Occipital lobe (tissue), 2 donors: ENCODE measurements around the gene AURKAIP1. TPM values are rescaled to one million over a fixed set of nuclear protein-coding genes. Genes with fewer than 3 reads are reported as not detected.
"Not testable (repeated sequence)": the region's sequence is repeated elsewhere in the genome, so short reads cannot be mapped to it uniquely, and the experiment has no call there.

Experiments
- DNase-seq: peaks from one replicate; lab custom pipeline; 2025; lab: John Stamatoyannopoulos, UW
- total RNA-seq: library from RNA; depleted of rRNA; stranded (reverse); fragments of >200 nt; gene quantifications from one replicate; pipeline ENCODE4 v1.2.3, GENCODE V29; 2014

The AURKAIP1 gene
- 26.2 TPM for total RNA-seq

DNA sequence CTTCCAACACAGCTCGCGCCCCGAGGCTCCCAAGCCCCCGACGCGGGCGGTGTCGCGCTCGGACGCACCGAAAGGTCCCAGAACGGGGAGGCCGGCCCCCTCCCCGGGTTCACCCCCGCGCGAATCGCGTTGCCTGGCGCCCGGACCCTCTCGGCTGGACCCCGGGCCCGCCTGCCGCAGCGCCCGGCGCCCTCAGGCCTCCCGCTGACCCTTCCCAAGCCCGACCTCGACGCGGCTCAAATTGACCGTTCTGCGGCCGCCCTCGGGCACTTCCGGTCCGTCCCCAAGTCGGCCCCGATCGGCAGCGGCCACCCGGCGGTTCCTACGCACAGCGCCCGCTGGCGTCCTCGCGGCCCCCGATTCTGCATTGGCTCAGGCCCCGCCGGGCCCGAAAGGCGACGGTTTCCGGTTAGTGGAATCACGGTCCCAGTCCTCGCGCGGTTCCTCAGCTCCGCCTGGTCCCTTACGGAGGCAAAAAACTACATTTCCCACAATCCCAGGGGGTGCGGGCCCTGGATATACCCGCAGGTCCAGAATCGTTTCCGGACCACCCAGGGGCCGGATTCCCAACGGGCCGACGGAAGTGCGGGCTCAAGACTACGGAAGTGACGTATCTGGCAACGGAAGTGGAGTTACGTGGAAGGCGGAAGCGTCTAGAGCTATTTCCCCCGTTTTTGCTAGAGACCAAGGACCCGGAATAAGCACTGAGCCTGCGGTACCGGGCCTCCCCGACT lies at the start of gene AURKAIP1:
Gene AURKAIP1, minus strand, starts transcription at position 279 of the 734 bp plus-strand sequence. CDS start 451 bp downstream, outside the sequence.
- peak; percentile 97 for DNase-seq

DNA sequence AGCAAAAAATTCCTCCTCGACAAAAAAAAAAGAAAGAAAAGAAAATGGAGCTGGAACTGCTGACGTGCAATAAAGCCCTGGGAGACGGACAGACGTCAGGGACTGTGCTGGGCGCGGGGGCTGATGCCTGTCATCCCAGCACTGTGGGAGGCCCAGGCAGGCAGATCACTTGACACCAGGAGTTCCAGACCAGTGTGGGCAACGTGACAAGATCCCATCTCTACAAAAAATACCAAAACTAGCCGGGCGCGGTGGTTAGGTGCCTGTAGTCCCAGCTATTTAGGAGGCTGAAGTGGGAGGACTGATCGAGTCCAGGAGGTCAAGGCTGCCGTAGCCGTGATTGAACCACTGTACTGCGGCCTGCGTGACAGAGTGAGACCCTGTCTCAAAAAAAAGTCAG lies 49.7 kb upstream of the AURKAIP1 start:
- no peak for DNase-seq

GRCh38 chr1:1423245-1423597 lies 48.2 kb upstream of the AURKAIP1 start:
- DNase-seq: no peak

DNA sequence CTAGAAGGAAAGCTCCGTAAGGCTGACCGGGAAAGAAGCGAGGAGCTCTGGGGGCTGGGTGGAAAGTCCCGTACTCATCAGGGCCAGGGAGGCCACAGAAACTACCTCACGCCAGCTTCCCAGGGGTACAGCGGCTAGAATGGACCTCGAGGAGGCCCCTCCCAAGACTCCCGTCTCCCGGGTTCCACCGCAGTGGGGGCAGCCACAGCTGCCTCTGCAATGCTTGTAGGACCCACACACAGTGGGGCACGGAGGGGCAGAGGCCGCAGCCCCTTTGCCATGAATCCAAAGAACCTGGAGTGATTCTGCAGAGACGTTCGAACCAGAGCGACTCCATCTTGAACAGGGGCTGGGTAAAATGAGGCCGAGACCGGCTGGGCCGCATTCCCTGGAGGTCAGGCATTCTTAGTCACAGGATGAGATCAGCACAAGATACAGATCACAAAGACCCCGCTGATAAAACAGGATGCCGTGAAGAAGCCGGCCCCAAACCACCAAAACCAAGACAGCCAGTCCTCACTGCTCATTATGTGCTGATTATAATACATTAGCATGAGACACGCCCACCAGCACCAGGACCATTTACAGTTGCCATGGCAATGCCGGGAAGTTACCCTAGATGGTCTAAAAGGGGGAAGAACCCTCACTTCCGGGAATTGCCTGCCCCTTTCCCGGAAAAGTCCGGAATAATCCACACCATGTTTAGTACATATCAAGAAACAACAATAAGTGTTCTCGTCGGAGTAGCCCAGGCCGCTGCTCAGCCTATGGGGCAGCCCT lies 47.6 kb upstream of the AURKAIP1 start:
- DNase-seq: no peak

DNA sequence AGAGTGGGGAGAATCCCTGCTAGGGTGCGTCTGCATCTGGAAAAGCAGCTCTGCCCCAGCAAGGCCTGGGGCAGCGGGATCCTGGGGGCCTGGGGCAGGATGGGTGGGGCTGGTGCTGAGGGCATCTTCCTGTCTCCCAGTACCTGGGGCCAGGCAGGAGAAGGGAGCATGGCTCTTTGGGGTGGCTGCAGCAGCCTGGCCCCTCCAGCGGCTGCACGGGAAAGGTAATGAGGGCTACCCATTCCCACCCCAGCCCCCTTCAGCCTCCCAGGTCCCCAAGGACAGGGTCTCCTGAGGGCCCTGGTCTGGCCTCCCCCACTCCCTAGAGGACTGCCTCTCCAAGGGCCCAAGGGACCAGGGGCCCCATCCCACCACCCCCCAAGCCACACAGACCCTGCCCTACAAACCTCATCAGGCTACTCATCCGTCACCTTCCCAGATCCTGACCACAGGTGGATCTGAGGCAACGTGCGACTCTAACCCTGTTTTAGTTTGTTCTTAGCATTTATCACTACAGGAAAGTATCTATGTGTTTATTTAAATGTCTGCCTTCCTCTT lies 47.0 kb upstream of the AURKAIP1 start:
- DNase-seq: no peak

- DNase-seq: peak; percentile 72
Observed at GRCh38 chr1:1421147-1421906, 46.3 kb upstream of the AURKAIP1 start, which contains the start of gene ANKRD65. Gene ANKRD65, minus strand, starts transcription at chr1:1421276. Its CDS starts 271 bp downstream, at chr1:1421005.

- DNase-seq: no peak
Observed at GRCh38 chr1:1420654-1421141, 45.7 kb upstream of the AURKAIP1 start.

DNA sequence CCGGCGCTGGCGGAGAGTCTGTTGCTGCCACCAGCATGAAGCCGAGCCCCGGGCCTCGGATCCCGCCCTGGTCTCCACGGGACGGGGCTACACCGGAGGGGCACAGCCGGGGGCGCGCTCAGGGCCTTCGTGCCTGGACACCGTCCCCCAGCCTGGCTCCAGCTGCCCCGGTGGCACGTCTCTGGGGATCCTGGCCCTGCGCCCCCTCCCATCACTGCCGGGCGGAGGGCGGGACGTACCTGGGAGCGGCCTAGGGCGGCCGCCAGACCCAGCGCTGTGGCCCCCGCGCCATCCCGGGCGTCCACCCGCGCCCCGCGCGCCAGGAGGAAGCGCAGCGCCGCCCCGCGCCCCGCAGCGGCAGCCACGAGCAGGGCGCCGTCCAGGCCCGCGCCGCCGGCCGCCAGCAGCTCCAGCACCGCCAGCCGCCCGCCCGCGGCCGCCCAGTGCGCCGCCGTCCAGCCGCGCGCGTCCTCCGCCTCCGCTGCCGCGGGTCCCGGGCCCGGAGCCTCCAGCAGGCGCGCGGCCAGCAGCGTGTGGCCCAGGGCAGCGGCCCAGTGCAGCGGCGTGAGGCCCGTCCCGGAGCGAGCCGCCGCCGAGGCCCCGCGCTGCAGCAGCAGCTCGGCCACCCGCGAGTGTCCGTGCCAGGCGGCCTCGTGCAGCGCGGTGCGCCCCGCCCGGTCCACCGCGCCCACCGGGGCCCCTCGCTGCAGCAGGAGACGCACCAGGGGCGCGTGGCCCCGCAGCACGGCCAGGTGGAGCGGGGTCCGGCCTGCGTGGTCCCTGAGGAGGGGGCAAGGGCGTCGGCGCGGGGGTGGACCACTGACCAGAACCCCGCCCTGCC lies 45.0 kb upstream of the AURKAIP1 start:
- DNase-seq: no peak

DNA sequence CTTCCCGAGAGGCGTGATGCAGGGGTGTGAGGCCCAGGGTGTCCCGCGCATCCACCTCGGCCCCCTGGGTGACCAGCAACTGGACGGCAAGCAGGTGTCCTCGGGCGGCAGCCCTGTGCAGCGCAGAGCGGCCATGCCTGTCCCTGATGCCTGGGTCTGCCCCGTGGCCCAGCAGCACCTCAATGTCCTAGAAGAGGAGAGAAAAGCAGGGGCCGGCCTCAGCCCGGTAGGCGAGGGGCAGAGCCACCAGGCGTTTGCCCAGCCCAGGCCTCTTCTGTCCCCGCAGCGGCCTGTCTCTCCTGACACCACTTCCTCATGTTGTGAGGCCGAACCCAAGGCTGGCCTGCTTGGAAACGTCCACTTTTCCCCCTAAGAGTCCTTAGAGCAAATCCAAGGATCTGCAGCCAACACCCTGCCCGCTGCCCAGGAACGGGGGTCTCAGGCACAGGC lies 44.4 kb upstream of the AURKAIP1 start:
- DNase-seq: no peak

- DNase-seq: no peak
Observed at GRCh38 chr1:1418464-1419362, 43.7 kb upstream of the AURKAIP1 start.

DNA sequence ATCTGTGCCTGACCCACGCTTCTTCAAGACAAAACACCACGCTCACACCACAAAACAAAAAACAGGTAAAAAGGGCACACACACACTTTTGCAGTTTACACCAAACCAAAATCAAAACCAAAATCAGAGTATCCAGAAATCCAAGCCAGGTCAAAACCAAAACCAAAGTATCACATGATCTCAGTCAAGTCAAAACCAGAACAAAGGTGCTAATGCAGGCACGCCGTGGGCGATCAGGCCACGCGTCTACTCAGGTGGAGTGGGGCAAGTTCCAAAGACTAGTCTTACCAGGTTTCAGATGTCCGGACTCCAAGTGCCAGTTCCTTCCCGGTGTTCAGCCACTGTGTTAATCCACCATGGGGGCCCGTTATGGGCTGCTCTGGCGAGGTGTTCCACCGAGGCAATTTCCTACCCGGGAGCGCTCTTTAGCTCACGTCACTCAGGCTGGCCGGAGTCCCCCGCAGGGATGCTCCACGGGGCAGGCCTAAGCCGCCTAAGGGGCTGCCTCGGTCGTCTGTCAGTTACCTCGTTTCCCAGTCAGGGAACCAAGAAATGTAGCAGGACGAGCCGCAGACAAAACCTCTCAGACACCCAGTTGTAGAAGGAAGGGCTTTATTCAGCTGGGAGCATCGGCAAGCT lies 42.9 kb upstream of the AURKAIP1 start:
- DNase-seq: not testable (repeated sequence)

DNA sequence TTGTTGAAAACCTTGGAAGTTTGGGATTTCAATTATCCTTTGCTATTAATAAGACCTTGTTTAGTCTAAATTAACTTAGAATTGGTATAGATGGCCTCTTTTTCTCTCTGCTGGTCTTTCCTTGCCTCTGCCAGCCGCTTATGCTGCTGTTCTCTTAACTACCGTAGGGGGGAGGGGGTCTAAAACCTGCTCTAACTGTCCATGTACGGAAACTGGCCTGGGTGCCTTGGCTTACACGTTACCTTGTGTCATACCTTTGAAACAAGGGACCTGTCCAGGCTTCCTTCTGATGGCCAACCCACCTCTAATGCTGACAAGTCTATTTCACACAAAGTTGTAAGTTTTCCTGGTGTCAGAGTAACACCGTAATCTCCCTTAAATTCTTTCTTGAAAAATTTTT lies 42.4 kb upstream of the AURKAIP1 start:
- DNase-seq: not testable (repeated sequence)

GRCh38 chr1:1415751-1416150 lies 40.7 kb upstream of the AURKAIP1 start:
- DNase-seq: no peak

GRCh38 chr1:1412311-1412902 lies 37.4 kb upstream of the AURKAIP1 start:
- DNase-seq: not testable (repeated sequence)

DNA sequence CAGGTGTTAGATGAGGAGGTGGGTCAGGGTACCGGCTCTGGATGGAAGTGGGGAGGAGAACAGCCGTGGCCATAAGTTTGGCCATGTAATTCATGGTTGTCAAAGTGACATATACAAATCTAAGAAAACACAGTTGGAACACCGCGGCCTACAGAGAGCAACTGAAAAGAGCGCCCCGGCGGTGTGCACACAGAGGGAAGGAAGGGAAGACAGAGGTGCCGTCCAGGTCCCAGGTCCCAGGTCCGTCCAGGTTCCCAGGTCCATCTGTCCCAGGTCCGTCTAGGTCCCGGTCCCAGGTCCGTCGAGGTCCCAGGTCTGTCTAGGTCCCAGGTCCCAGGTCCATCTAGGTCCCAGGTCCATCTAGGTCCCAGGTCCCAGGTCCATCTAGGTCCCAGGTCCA lies 36.6 kb upstream of the AURKAIP1 start:
- DNase-seq: no peak

GRCh38 chr1:1410238-1410637 lies 35.2 kb upstream of the AURKAIP1 start:
- DNase-seq: not testable (repeated sequence)

DNA sequence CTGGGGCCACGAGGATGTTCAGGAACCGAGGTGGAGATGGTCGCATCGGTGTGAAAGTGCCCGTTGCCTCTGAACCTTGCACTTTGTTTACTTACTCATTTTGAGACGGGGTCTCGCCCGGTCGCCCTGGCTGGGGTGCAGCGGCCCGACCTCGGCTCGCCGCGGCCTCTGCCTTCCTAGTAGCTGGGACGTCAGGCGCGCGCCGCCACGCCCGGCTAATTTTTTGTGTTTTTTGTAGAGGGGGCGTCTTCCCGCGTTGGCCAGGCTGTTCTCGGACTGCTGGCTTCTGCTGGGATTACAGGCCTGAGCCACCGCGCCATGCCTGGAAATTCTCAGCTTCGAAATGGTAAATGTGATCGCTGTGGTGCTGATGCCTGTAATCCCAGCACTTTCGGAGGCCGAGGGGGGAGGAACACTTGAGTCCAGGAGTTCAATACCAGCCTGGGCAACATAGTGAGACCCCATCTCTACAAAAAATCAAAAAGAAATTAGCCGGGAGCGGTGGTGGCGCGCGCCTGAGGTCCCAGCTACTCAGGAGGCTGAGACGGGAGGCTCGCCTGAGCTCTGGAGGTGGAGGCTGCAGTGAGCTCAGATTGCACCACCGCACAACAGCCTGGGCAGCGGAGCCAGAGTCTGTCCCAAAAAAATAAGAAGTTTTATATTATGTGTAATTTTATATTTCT lies 32.8 kb upstream of the AURKAIP1 start:
- DNase-seq: no peak
